ENCODE measurements around the gene SIK3. TPM values are rescaled to one million over a fixed set of nuclear protein-coding genes. Genes with fewer than 3 reads are reported as not detected.

SIK3 gene
- total RNA-seq, 2 experiments from 2014 or later = 81.4 to 86.1 TPM

- no peaks in the 10 kb centered on the region for H3K36me3 ChIP-seq (ENCODE audit: insufficient read depth, low read length)
- intact Hi-C loops (cut with DNase I, micrococcal nuclease) = no loop called here
- H3K4me1 Mint-ChIP-seq (ENCODE audit: low read depth) = peaks cover 5% of the 10 kb centered on the region
- no peak overlapping the region for H3K27ac ChIP-seq (ENCODE audit: low read depth in 1 of 2, low read length in 2 of 2)
- H3K36me3 Mint-ChIP-seq (ENCODE audit: low read depth) = no peaks in the 10 kb centered on the region
- no peak overlapping the region for H3K27ac Mint-ChIP-seq
- TF ChIP-seq CTCF (IDR thresholded peaks at IDR 0.05) = no peak
- no peak for DNase-seq
- POLR2A ChIA-PET = no interaction called here
- no peaks in the 10 kb centered on the region for H3K27me3 ChIP-seq (ENCODE audit: control insufficient read depth in 1 of 2, insufficient read depth in 2 of 2, low read length in 2 of 2)
- CTCF ChIA-PET = no interaction called here
- ATAC-seq (ENCODE audit: poor library complexity) = no peak
- H3K4me3 ChIP-seq (ENCODE audit: low read length) = no peak overlapping the region
- H3K9me3 ChIP-seq (ENCODE audit: control insufficient read depth in 1 of 2, insufficient read depth in 1 of 2, low read length in 2 of 2) = no peaks in the 10 kb centered on the region
- H3K4me1 ChIP-seq (ENCODE audit: insufficient read depth, low read length) = peaks cover 6% of the 10 kb centered on the region
- no peaks in the 10 kb centered on the region for H3K9me3 Mint-ChIP-seq
- H3K27me3 Mint-ChIP-seq = no peaks in the 10 kb centered on the region
- H3K4me3 Mint-ChIP-seq = no peak overlapping the region
Measured at GRCh38 chr11:116830184-116830912, 267.9 kb downstream of the SIK3 start.

- intact Hi-C loops (cut with DNase I, micrococcal nuclease) = no loop called here
- Histone ChIP-seq H3K4me1 (ENCODE audit: insufficient read depth, low read length) (no peaks in the 10 kb centered on the region), H3K27me3 (ENCODE audit: control insufficient read depth in 1 of 2, insufficient read depth in 2 of 2, low read length in 2 of 2) (no peaks in the 10 kb centered on the region), H3K27ac (ENCODE audit: low read depth in 1 of 2, low read length in 2 of 2) (no peak within 1 kb of the TSS), H3K36me3 (ENCODE audit: insufficient read depth, low read length) (no peaks in the 10 kb centered on the region), H3K4me3 (ENCODE audit: low read length) (no peak within 1 kb of the TSS), H3K9me3 (ENCODE audit: control insufficient read depth in 1 of 2, insufficient read depth in 1 of 2, low read length in 2 of 2) (no peaks in the 10 kb centered on the region)
- DNase-seq (no peak), ATAC-seq (ENCODE audit: poor library complexity) (no peak)
- CTCF ChIA-PET = no interaction called here
- no peak within 1 kb of the TSS for H3K4me3 Mint-ChIP-seq
- H3K27ac Mint-ChIP-seq = no peak within 1 kb of the TSS
- no peaks in the 10 kb centered on the region for H3K9me3 Mint-ChIP-seq
- TF ChIP-seq CTCF (IDR thresholded peaks at IDR 0.05) = no peak
- no peaks in the 10 kb centered on the region for H3K27me3 Mint-ChIP-seq
- POLR2A ChIA-PET = no interaction called here
- no peaks in the 10 kb centered on the region for H3K36me3 Mint-ChIP-seq (ENCODE audit: low read depth)
- H3K4me1 Mint-ChIP-seq (ENCODE audit: low read depth) = peaks cover under 1% of the 10 kb centered on the region
Measured at GRCh38 chr11:116829525-116830183, 268.6 kb downstream of the SIK3 start, which contains the start of gene APOC3. Gene APOC3, plus strand, starts transcription at chr11:116829907. Its CDS starts 676 bp downstream, at chr11:116830583.

- no peaks in the 10 kb centered on the region for H3K36me3 ChIP-seq (ENCODE audit: insufficient read depth, low read length)
- no peak overlapping the region for H3K27ac ChIP-seq (ENCODE audit: low read depth in 1 of 2, low read length in 2 of 2)
- intact Hi-C loops (cut with DNase I, micrococcal nuclease) = no loop called here
- H3K9me3 ChIP-seq (ENCODE audit: control insufficient read depth in 1 of 2, insufficient read depth in 1 of 2, low read length in 2 of 2) = no peaks in the 10 kb centered on the region
- CTCF ChIA-PET = no interaction called here
- H3K9me3 Mint-ChIP-seq = no peaks in the 10 kb centered on the region
- no peak for DNase-seq
- H3K27me3 ChIP-seq (ENCODE audit: control insufficient read depth in 1 of 2, insufficient read depth in 2 of 2, low read length in 2 of 2) = no peaks in the 10 kb centered on the region
- POLR2A ChIA-PET = no interaction called here
- no peak overlapping the region for H3K4me3 Mint-ChIP-seq
- no peaks in the 10 kb centered on the region for H3K4me1 ChIP-seq (ENCODE audit: insufficient read depth, low read length)
- no peak overlapping the region for H3K27ac Mint-ChIP-seq
- H3K27me3 Mint-ChIP-seq = no peaks in the 10 kb centered on the region
- H3K4me1 Mint-ChIP-seq (ENCODE audit: low read depth) = no peaks in the 10 kb centered on the region
- ATAC-seq (ENCODE audit: poor library complexity) = no peak
- TF ChIP-seq CTCF (IDR thresholded peaks at IDR 0.05) = no peak
- H3K4me3 ChIP-seq (ENCODE audit: low read length) = no peak overlapping the region
- H3K36me3 Mint-ChIP-seq (ENCODE audit: low read depth) = no peaks in the 10 kb centered on the region
Measured at GRCh38 chr11:116828632-116829524, 269.4 kb downstream of the SIK3 start.

All from CD4-positive, alpha-beta T cell (primary cell).